RKO (cell line): Measurements from ENCODE around the gene KBTBD13.
"Not testable (repeated sequence)": the region's sequence is repeated elsewhere in the genome, so short reads cannot be mapped to it uniquely, and the experiment has no call there.

Experiments
- DNase-seq: peaks from one replicate; pipeline ENCODE4 v3.0.0-alpha.2; 2016; ENCODE audit warnings: low spot score

Gene KBTBD13

DNA sequence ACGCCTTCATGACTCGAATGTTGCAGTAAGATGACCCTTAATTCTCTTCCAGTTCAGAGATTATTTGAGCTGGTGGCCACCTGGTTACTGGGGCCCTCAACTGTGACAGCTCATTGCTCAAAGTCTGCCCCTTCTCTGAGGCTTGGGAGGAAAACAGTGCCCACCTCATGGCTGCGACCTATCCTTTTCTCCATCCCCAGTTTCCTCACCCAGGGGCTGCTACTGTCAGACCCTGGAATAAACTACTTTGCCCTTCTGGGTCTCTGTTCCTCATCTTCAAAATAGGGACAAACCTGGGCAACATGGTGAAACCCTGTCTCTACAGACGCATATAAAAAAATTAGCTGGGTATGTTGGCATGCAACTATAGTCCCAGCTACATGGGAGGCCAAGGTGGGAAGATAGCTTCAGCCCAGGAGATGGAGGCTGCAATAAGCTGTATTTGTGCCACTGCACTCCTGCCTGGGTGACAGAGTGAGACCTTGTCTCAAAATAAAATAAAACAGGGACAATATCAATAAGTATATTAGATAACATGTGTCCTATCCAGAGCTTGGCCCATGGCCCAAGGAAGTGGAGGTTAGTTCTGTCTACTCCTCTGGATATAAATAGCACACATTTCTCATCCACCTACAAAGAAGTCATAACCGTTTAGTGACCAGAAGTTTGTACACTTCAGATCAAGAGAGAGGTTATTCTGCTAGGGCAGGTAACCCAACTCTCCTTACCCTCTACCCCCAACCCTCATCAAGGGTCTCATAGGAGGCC, 6.6 kb upstream of the KBTBD13 start:
- no peak for DNase-seq

- DNase-seq, result no peak
Measured at GRCh38 chr15:65071381-65071811, 5.2 kb upstream of the KBTBD13 start.

GRCh38 chr15:65072027-65072426, 4.5 kb upstream of the KBTBD13 start:
- no peak for DNase-seq

DNA sequence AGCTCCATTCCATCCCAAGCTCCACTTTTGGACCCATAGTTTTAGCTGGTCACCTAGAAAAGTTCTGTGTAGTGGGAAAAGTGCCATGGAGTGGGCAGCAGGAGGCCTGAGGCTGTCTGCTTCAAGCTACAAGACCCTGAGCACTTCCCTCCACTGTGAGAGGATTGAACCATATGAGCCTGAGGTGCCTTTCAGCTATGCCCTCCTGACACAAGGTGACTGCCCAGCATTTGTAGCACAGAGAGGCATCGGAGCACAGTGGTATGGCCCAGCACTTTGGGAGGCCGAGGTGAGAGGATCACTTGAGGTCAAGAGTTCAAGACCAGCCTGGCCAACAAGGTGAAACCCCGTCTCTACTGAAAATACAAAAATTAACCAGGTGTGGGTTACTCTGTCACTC, 3.9 kb upstream of the KBTBD13 start:
- DNase-seq, result no peak

- DNase-seq, result not testable (repeated sequence)
Measured at GRCh38 chr15:65074946-65075345, 1.6 kb upstream of the KBTBD13 start.

DNA sequence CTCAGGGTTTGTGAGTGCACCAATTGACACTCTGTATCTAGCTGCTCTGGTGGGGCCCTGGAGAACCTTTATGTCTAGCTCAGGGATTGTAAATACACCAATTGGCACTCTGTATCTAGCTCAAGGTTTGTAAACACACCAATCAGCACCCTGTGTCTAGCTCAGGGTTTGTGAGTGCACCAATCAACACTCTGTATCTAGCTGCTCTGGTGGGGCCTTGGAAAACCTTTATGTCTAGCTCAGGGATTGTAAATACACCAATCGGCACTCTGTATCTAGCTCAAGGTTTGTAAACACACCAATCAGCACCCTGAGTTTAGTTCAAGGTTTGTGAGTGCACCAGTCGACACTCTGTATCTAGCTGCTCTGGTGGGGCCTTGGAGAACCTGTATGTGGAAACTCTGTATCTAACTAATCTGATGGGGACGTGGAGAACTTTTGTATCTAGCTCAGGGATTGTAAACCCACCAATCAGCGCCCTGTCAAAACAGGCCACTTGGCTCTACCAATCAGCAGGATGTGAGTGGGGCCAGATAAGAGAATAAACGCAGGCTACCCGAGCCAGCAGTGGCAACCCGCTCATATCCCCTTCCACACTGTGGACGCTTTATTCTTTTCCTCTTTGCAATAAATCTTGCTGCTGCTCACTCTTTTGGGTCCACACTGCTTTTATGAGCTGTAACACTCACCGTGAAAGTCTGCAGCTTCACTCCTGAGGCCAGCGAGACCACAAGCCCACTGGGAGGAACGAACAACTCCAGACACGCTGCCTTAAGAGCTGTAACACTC, 745 bp upstream of the KBTBD13 start:
- DNase-seq, result not testable (repeated sequence)

DNA sequence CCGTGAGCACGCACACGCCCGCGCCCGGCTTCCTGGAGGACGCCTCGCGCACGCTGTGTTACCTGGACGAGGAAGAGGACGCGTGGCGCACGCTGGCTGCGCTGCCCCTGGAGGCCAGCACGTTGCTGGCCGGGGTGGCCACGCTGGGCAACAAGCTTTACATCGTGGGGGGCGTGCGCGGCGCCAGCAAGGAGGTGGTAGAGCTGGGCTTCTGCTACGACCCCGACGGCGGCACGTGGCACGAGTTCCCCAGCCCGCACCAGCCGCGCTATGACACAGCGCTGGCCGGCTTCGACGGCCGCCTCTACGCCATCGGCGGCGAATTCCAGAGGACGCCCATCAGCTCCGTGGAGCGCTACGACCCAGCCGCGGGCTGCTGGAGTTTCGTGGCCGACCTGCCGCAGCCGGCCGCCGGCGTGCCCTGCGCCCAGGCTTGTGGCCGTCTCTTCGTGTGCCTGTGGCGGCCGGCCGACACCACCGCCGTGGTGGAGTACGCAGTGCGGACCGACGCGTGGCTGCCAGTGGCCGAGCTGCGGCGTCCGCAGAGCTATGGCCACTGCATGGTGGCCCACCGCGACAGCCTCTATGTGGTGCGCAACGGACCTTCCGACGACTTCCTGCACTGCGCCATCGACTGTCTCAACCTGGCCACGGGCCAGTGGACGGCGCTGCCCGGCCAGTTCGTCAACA, 890 bp downstream of the KBTBD13 start:
- no peak for DNase-seq

DNA sequence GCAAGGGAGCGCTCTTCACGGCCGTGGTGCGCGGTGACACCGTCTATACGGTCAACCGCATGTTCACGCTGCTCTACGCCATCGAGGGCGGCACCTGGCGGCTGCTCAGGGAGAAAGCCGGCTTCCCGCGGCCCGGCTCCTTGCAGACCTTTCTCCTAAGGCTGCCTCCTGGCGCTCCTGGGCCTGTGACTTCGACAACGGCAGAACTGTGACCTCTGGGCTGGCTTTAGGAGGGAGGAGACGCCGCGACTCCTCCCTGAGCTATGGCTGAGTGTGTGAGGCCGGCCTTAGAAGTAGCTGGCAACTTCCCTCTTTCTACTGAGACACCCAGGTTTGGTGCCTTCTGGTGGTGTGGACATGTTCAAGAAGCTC, 1.4 kb downstream of the KBTBD13 start:
- DNase-seq, result no peak

- DNase-seq, result no peak
Measured at GRCh38 chr15:65079580-65079979, 3.0 kb downstream of the KBTBD13 start.

DNA sequence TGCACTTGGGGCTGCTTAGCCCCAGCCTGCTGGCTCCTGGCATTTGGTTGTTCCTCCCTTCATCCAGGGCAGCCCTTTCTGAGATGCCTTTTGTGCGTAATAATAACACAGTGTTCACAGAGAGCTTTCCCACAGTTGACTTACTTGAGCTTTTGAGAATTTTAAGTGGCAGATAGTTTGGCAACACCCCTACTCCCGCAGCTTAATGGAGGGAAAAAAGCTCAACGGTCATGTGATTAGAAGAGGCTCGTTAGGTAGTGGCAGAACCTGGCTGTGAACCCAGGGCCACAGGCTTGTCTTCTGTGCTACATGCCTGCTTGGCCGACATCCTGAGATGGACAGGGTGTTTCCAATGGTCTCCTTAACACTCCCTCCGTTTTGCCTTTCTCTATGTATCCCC, 4.7 kb downstream of the KBTBD13 start:
- DNase-seq, result no peak

GRCh38 chr15:65081758-65082157, 5.2 kb downstream of the KBTBD13 start:
- no peak for DNase-seq

- no peak for DNase-seq
Measured at GRCh38 chr15:65082303-65082953, 5.9 kb downstream of the KBTBD13 start.

GRCh38 chr15:65083262-65083701, 6.7 kb downstream of the KBTBD13 start:
- no peak for DNase-seq

DNA sequence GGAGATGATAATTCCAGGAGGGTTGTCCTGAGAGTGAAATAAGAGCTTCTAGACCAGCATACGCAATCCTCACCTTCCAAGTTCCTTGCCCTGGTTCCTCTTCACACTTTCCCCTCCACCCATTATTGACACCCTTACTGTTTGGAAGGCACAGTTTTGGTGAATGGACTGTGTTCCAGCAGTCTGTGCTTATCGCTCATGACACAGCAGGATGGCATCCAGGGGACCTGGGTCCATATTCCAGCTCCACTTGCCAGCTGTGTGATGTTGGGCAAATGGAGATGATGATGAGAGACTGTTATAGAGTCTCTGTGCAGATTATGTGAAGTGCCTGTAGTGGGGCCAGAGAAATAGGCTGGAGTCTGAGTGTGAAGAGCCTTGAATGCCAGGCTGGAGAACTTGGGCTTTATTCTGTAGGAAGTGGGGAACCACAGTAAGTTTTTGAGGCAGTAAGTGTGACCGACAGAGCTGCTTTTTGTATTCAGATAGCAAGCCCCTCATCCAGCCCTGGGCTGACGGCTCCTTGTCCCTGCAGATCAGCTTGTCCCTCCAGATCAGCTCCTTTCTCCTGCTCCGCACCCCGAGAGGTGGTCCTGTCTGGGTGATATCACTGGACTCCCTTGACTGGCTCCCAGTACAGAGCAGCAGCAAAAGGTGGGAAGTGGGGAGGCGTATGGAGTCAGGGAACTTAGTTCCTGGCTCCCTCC, 8.1 kb downstream of the KBTBD13 start:
- no peak for DNase-seq

DNA sequence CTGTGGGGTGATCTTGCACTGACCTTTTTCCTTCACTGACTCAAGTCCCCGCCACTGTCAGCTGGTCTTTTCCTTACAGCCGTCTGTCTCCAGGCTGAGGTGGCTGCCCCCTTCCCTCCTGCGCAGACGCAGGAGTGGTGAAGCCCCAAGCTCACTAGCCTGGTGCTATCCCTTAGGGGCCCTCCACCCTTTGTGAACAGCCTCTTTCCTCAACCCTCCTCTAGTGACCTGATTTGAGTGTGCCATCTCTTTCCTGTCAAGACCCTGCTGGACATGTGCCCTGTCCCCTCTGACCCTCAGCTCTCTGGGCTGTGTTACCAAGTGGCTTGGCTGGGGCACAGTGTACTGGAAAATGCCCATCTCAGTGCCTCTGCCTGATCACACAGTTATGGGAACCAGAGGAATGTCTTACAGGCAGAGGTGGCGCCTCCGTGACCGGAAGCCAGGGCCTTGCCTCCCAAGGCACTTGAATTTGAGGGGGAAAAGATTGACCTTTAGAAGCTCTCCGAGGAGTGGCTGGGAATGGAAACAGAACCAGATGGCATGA, 8.7 kb downstream of the KBTBD13 start:
- no peak for DNase-seq

GRCh38 chr15:65085990-65086679, 9.6 kb downstream of the KBTBD13 start:
- no peak for DNase-seq

- no peak for DNase-seq
Measured at GRCh38 chr15:65086680-65087111, 10.2 kb downstream of the KBTBD13 start.

DNA sequence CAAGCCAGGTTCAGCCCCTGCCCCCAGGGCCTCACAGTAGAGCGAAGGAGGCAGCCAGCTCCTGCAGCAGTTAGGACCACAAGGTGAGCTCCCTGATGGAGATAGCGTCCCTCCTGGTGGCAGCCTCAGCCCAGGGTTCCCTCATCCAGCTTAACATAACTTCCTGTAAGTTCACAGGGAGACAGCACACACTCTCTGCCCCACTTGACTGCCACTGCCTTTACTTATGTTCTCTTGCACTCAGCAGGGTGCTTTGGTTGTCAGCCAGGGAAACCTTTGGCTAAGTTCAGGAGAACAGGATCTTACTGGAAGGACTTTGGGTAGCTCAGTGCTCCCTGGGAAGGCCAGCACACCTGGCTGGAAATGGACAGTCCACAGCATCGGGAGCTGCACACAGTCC, 10.9 kb downstream of the KBTBD13 start:
- DNase-seq, result no peak

DNA sequence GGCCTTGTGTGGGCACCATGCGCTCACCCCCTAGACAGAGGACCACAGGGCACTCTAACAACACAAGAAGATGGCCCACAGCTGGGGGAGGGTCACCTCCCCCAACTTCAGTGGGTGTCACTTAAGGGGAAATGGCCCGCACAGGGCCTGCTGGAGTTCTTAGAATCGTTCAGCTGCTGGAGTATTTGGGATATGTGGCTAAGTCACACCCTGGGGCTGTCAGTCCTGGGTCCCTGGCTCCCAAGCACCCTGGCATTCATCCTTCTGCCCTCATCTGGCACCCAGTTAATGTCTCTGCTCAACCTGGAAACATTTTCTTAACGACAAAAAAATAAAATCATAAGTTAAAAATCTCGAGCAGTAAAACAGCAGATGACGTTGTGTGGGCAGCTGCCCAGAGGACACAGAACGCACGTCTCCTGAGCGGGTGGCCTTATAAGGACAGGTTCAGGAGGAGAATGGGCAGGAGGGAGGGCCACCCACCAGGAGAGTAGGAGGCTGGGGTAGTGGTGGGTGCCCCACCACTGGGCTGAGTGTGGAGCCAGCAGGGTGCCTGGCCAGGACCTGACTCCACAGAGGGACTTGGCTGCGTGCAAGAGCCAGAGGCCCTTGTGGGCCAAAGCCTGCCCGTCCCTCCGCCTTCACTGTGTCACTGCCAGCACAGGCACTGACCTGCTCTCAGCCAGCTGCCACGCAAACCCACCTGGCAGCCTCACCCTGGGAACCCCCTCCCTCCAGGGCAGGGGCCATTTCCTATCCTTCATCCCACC, 11.5 kb downstream of the KBTBD13 start:
- no peak for DNase-seq

GRCh38 chr15:65088643-65089021, 12.1 kb downstream of the KBTBD13 start:
- no peak for DNase-seq
